ENCODE measurements around the gene EGFR.

Gene EGFR

DNA sequence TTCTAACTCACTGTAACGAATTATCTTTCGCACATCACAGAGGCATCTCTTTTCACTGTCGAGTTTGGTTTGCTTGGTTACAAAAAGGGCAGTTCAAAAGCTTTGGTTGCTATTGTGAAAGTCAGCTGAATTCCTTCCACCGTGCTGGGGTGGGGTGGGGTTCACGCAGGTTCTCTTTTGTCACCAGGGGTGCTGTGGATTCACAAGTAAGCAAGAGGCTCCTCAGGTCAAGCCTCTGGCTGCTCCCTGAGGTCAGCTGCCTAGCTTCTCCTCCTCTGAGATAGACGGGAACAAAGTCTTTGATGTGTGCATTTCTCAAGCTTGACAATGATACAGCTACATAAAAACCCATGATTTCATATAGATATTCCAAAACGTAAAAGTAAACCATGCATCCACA lies 47.7 kb downstream of the EGFR start:
- Histone ChIP-seq H3K4me2 (ENCODE audit: low read depth, low read length) (no peak overlapping the region), H3F3A (ENCODE audit: insufficient read depth, low read length) (no peaks in the 10 kb centered on the region), H3K27me3 (replicated peaks; ENCODE audit: insufficient read depth, low read length) (no peaks in the 10 kb centered on the region; the same call in 1 of the 2 replicates), H3K9me2 (replicated peaks; ENCODE audit: insufficient read depth, low read length) (no peaks in the 10 kb centered on the region), H4K20me1 (ENCODE audit: insufficient read depth, low read length) (no peaks in the 10 kb centered on the region), H3K27ac (ENCODE audit: low read length) (no peak overlapping the region), H3K36me3 (replicated peaks; ENCODE audit: insufficient read depth, low read length) (no peaks in the 10 kb centered on the region), H3K9me3 (replicated peaks; ENCODE audit: insufficient read depth, low read length) (no peaks in the 10 kb centered on the region), H3K9ac (ENCODE audit: low read length) (no peak overlapping the region), H3K4me1 (ENCODE audit: low read length) (no peaks in the 10 kb centered on the region), H3K4me3 (ENCODE audit: low read length) (no peak overlapping the region), H3K79me2 (ENCODE audit: low read length) (no peaks in the 10 kb centered on the region), H2AFZ (ENCODE audit: low read length) (no peak overlapping the region)
- TF ChIP-seq CTCF (IDR thresholded peaks at IDR 0.05; ENCODE audit: low read length) (no peak), EZH2phosphoT487 (IDR thresholded peaks at IDR 0.05; ENCODE audit: low read length) (no peak), EZH2 (optimal IDR thresholded peaks at IDR 0.05; ENCODE audit: low read depth, low read length) (no peak)
- DNase-seq, result no peak

- Histone ChIP-seq H3F3A (ENCODE audit: insufficient read depth, low read length) (no peaks in the 10 kb centered on the region), H3K79me2 (ENCODE audit: low read length) (no peaks in the 10 kb centered on the region), H3K4me3 (ENCODE audit: low read length) (no peak overlapping the region), H2AFZ (ENCODE audit: low read length) (no peak overlapping the region), H3K4me2 (ENCODE audit: low read depth, low read length) (no peak overlapping the region), H3K9me3 (replicated peaks; ENCODE audit: insufficient read depth, low read length) (no peaks in the 10 kb centered on the region), H4K20me1 (ENCODE audit: insufficient read depth, low read length) (no peaks in the 10 kb centered on the region), H3K9ac (ENCODE audit: low read length) (no peak overlapping the region), H3K4me1 (ENCODE audit: low read length) (no peaks in the 10 kb centered on the region), H3K27me3 (replicated peaks; ENCODE audit: insufficient read depth, low read length) (no peaks in the 10 kb centered on the region; the same call in 1 of the 2 replicates), H3K9me2 (replicated peaks; ENCODE audit: insufficient read depth, low read length) (no peaks in the 10 kb centered on the region), H3K36me3 (replicated peaks; ENCODE audit: insufficient read depth, low read length) (no peaks in the 10 kb centered on the region), H3K27ac (ENCODE audit: low read length) (no peak overlapping the region)
- DNase-seq, result no peak
- TF ChIP-seq EZH2phosphoT487 (IDR thresholded peaks at IDR 0.05; ENCODE audit: low read length) (no peak), EZH2 (optimal IDR thresholded peaks at IDR 0.05; ENCODE audit: low read depth, low read length) (no peak), CTCF (IDR thresholded peaks at IDR 0.05; ENCODE audit: low read length) (no peak)
Measured at GRCh38 chr7:55066938-55067337, 48.1 kb downstream of the EGFR start.

GRCh38 chr7:55067748-55068147 lies 48.9 kb downstream of the EGFR start:
- Histone ChIP-seq H3K36me3 (replicated peaks; ENCODE audit: insufficient read depth, low read length) (no peaks in the 10 kb centered on the region), H3K27me3 (replicated peaks; ENCODE audit: insufficient read depth, low read length) (no peaks in the 10 kb centered on the region; the same call in 1 of the 2 replicates), H3K4me3 (ENCODE audit: low read length) (no peak overlapping the region), H3F3A (ENCODE audit: insufficient read depth, low read length) (no peaks in the 10 kb centered on the region), H3K4me1 (ENCODE audit: low read length) (no peaks in the 10 kb centered on the region), H3K9me2 (replicated peaks; ENCODE audit: insufficient read depth, low read length) (no peaks in the 10 kb centered on the region), H4K20me1 (ENCODE audit: insufficient read depth, low read length) (no peaks in the 10 kb centered on the region), H3K27ac (ENCODE audit: low read length) (no peak overlapping the region), H3K4me2 (ENCODE audit: low read depth, low read length) (no peak overlapping the region), H3K79me2 (ENCODE audit: low read length) (no peaks in the 10 kb centered on the region), H2AFZ (ENCODE audit: low read length) (no peak overlapping the region), H3K9ac (ENCODE audit: low read length) (no peak overlapping the region), H3K9me3 (replicated peaks; ENCODE audit: insufficient read depth, low read length) (no peaks in the 10 kb centered on the region)
- no peak for DNase-seq
- TF ChIP-seq EZH2phosphoT487 (IDR thresholded peaks at IDR 0.05; ENCODE audit: low read length) (no peak), EZH2 (optimal IDR thresholded peaks at IDR 0.05; ENCODE audit: low read depth, low read length) (no peak), CTCF (IDR thresholded peaks at IDR 0.05; ENCODE audit: low read length) (no peak)
